ENCODE measurements around the gene SLC45A3. TPM values are rescaled to one million over a fixed set of nuclear protein-coding genes. Genes with fewer than 3 reads are reported as not detected.

SLC45A3 gene
- total and polyA plus RNA-seq, 2 of the 4 experiments (the other 2 are of a cell fraction), result 1.4 to 2.5 TPM

- Histone ChIP-seq H3K9me1 (ENCODE audit: insufficient read depth, low read length) (no peaks in the 10 kb centered on the region), H3K36me3 (ENCODE audit: control insufficient read depth, insufficient read depth, low read length) (no peaks in the 10 kb centered on the region), H3K4me1 (ENCODE audit: control insufficient read depth, insufficient read depth, low read length) (no peaks in the 10 kb centered on the region), H3K56ac (ENCODE audit: extremely low read depth, insufficient read depth, low read length) (no peak overlapping the region), H2AK5ac (ENCODE audit: low read depth, low read length) (no peak overlapping the region), H3K27me3 (ENCODE audit: control insufficient read depth, insufficient read depth, low read length) (peaks cover 23% of the 10 kb centered on the region), H3K4ac (ENCODE audit: low read depth, low read length) (no peak overlapping the region), H3K9ac (ENCODE audit: low read depth, low read length) (no peak overlapping the region), H3K27ac (ENCODE audit: insufficient read depth, low read length) (no peak overlapping the region), H3K18ac (ENCODE audit: low read depth, low read length) (no peak overlapping the region), H4K20me1 (ENCODE audit: insufficient read depth, low read length) (no peaks in the 10 kb centered on the region), H3K9me3 (ENCODE audit: control insufficient read depth, insufficient read depth, low read length) (no peaks in the 10 kb centered on the region), H2BK120ac (ENCODE audit: low read depth, low read length) (no peak overlapping the region; the same call in 1 of the 2 replicates), H4K91ac (ENCODE audit: insufficient read depth, low read depth, low read length) (no peak overlapping the region), H3K79me1 (ENCODE audit: low read depth in 1 of 2, low read length in 2 of 2) (no peaks in the 10 kb centered on the region), H2BK15ac (ENCODE audit: low read depth, low read length) (no peak overlapping the region), H3K4me2 (ENCODE audit: low read depth, low read length) (no peak overlapping the region), H2BK20ac (ENCODE audit: low read depth, low read length) (no peak overlapping the region), H3K23ac (ENCODE audit: low read depth, low read length) (no peak overlapping the region), H3K4me3 (ENCODE audit: insufficient read depth, low read depth, low read length) (no peak overlapping the region), H4K8ac (ENCODE audit: low read depth in 2 of 2, low read length in 2 of 2) (no peak overlapping the region), H2AK9ac (replicated peaks; ENCODE audit: low read depth, low read length, poor library complexity) (no peak overlapping the region), H3K14ac (replicated peaks; ENCODE audit: low read depth, low read length) (no peak overlapping the region), H2AFZ (replicated peaks; ENCODE audit: low read length, poor library complexity) (no peak overlapping the region), H4K5ac (ENCODE audit: low read depth, low read length) (no peak overlapping the region), H2BK5ac (ENCODE audit: low read depth, low read length, poor library complexity, severe bottlenecking) (no peak overlapping the region)
- TF ChIP-seq BHLHE40 (IDR thresholded peaks at IDR 0.05; ENCODE audit: low read depth, low read length) (no peak), FOS (IDR thresholded peaks at IDR 0.05; ENCODE audit: low read depth, low read length) (no peak)
- in situ Hi-C loops (cut with MboI; ENCODE audit: low sequenced_read_pairs) (no loop called here), intact Hi-C loops (cut with micrococcal nuclease) (no loop called here), dilution Hi-C loops (cut with HindIII; ENCODE audit: low sequenced_read_pairs, unreplicated experiment) (no loop called here)
- DNase-seq (no peak), ATAC-seq (ENCODE audit: low read depth) (no peak)
- ChIA-PET CTCF (interaction anchor here (1.0 kb wide), 1 partner anchor 8 kb away, joined by 3 read pairs; the partner anchor contains the start of gene SLC45A3), POLR2A (ENCODE audit: unreplicated experiment) (no interaction called here)
- no TSS peak for BruUV-seq (replicated peaks)
- WGBS, 2 experiments (ENCODE audit: extremely low coverage in 2 of 2, insufficient read length in 1 of 2), result 100% methylated on average over 1 of the region's 7 CpGs; no CpG with 5 or more reads in 1 of the 2 experiments
These were observed 8.1 kb upstream of the SLC45A3 start for GRCh38 chr1:205688171-205689080.

Measured in IMR-90 (cell line).